HEK293 (cell line): Measurements from ENCODE around the gene SMURF2.
"Not testable (repeated sequence)": the region's sequence is repeated elsewhere in the genome, so short reads cannot be mapped to it uniquely, and the experiment has no call there.

Source experiments
- CTCF ChIA-PET: fragments of 350-600 bp; formaldehyde crosslinking; extraction: SDS; loops from one replicate; lab custom pipeline; 2021; ENCODE audit warnings: antibody characterized with exemption; lab: Yijun Ruan, JAX
- POLR2A ChIA-PET: fragments of 300-600 bp; formaldehyde crosslinking; extraction: SDS; loops from one replicate; lab custom pipeline; 2020; ENCODE audit warnings: antibody characterized with exemption, inconsistent platforms; lab: Yijun Ruan, JAX
- H3K27ac ChIP-seq: fragments of 200-500 bp; sonication (Bioruptor generic); 2 replicates; pipeline ENCODE4 v1.5.1; 2014; ENCODE audit warnings: low read depth, low read length, control low read depth, inconsistent platforms; ENCODE audit errors: extremely low read depth
- H3K36me3 ChIP-seq, 2 experiments: fragments of 200-500 bp in 1 of 2; sonication (Bioruptor generic) in 1 of 2; 1 replicate in 1 of 2; 2 replicates in 1 of 2; pipeline ENCODE4 v1.5.1; 2014 to 2017; ENCODE audit warnings: inconsistent platforms in 2 of 2, low read length in 2 of 2; ENCODE audit not compliant: control insufficient read depth in 2 of 2, insufficient read depth in 1 of 2
- H3K4me1 ChIP-seq: fragments of 200-500 bp; sonication (Bioruptor generic); 2 replicates; pipeline ENCODE4 v1.5.1; 2014; ENCODE audit warnings: mild to moderate bottlenecking, low read length, inconsistent platforms; ENCODE audit not compliant: control insufficient read depth, insufficient read depth
- H3K4me3 ChIP-seq: 2 replicates; pipeline ENCODE4 v1.5.1; 2011; ENCODE audit warnings: low read depth, mild to moderate bottlenecking, control low read depth, low read length, moderate library complexity
- H3K9me3 ChIP-seq: fragments of 200-500 bp; sonication (Bioruptor generic); 2 replicates; pipeline ENCODE4 v1.5.1; 2014; ENCODE audit warnings: low read depth, low read length, inconsistent platforms; ENCODE audit not compliant: control insufficient read depth, insufficient read depth
- GLIS1 ChIP-seq: fragments of 450-650 bp; formaldehyde crosslinking; IDR thresholded peaks from 2 replicates; pipeline ENCODE4 v1.5.1; 2016; ENCODE audit warnings: missing biosample characterization, missing genetic modification characterization
- GLIS2 ChIP-seq: fragments of 450-650 bp; formaldehyde crosslinking; IDR thresholded peaks from 2 replicates; pipeline ENCODE4 v1.5.1; 2016; ENCODE audit warnings: missing biosample characterization, missing genetic modification characterization
- KLF9 ChIP-seq: fragments of 450-650 bp; formaldehyde crosslinking; IDR thresholded peaks from 2 replicates; pipeline ENCODE4 v1.5.1; 2016; ENCODE audit warnings: missing biosample characterization, missing genetic modification characterization, low read depth
- PRDM1 ChIP-seq: fragments of 450-650 bp; formaldehyde crosslinking; IDR thresholded peaks from 2 replicates; pipeline ENCODE4; 2016; ENCODE audit warnings: missing biosample characterization, missing genetic modification characterization
- ZBTB20 ChIP-seq: fragments of 450-650 bp; formaldehyde crosslinking; IDR thresholded peaks from 2 replicates; pipeline ENCODE4 v1.5.1; 2016; ENCODE audit warnings: missing biosample characterization, missing genetic modification characterization
- ZBTB8A ChIP-seq: fragments of 450-650 bp; formaldehyde crosslinking; IDR thresholded peaks from 2 replicates; pipeline ENCODE4 v1.5.1; 2016; ENCODE audit warnings: missing biosample characterization, missing genetic modification characterization
- ZFP37 ChIP-seq: fragments of 450-650 bp; formaldehyde crosslinking; IDR thresholded peaks from 2 replicates; pipeline ENCODE4 v1.5.1; 2016; ENCODE audit warnings: missing biosample characterization, missing genetic modification characterization
- ZIC2 ChIP-seq: fragments of 450-650 bp; formaldehyde crosslinking; IDR thresholded peaks from 2 replicates; pipeline ENCODE4 v1.5.1; 2016; ENCODE audit warnings: missing biosample characterization, missing genetic modification characterization
- ZNF335 ChIP-seq: fragments of 450-650 bp; formaldehyde crosslinking; conservative IDR thresholded peaks from 2 replicates; pipeline ENCODE4 v1.5.1; 2016; ENCODE audit warnings: missing biosample characterization, missing genetic modification characterization
- ZNF501 ChIP-seq: fragments of 450-650 bp; formaldehyde crosslinking; IDR thresholded peaks from 2 replicates; pipeline ENCODE4 v1.5.1; 2016; ENCODE audit warnings: missing biosample characterization, missing genetic modification characterization
- ZNF600 ChIP-seq: fragments of 450-650 bp; formaldehyde crosslinking; IDR thresholded peaks from 2 replicates; pipeline ENCODE4 v1.5.1; 2016; ENCODE audit warnings: missing biosample characterization, missing genetic modification characterization
- ZNF660 ChIP-seq: fragments of 450-650 bp; IDR thresholded peaks from 2 replicates; pipeline ENCODE4 v1.5.1; 2018; ENCODE audit warnings: missing biosample characterization, mild to moderate bottlenecking, missing genetic modification characterization
- ZNF664 ChIP-seq: fragments of 450-650 bp; formaldehyde crosslinking; IDR thresholded peaks from 2 replicates; pipeline ENCODE4 v1.5.1; 2016; ENCODE audit warnings: missing biosample characterization, missing genetic modification characterization
- TF ChIP-seq, protein P1 (sequence below): fragments of 450-650 bp; formaldehyde crosslinking; optimal IDR thresholded peaks from 2 replicates; pipeline ENCODE3; 2016; ENCODE audit warnings: missing biosample characterization, mild to moderate bottlenecking, missing genetic modification characterization
- TF ChIP-seq, protein P2 (sequence below): fragments of 450-650 bp; formaldehyde crosslinking; IDR thresholded peaks from 2 replicates; pipeline ENCODE4 v1.5.1; 2016; ENCODE audit warnings: missing biosample characterization, missing genetic modification characterization
- TF ChIP-seq, protein P3 (sequence below): fragments of 450-650 bp; formaldehyde crosslinking; IDR thresholded peaks from 2 replicates; pipeline ENCODE4 v1.5.1; 2017; ENCODE audit warnings: missing biosample characterization, missing genetic modification characterization
- TF ChIP-seq, protein P4 (sequence below): fragments of 450-650 bp; formaldehyde crosslinking; IDR thresholded peaks from 2 replicates; pipeline ENCODE4 v1.5.1; 2017; ENCODE audit warnings: missing biosample characterization, missing genetic modification characterization

SMURF2 gene

DNA sequence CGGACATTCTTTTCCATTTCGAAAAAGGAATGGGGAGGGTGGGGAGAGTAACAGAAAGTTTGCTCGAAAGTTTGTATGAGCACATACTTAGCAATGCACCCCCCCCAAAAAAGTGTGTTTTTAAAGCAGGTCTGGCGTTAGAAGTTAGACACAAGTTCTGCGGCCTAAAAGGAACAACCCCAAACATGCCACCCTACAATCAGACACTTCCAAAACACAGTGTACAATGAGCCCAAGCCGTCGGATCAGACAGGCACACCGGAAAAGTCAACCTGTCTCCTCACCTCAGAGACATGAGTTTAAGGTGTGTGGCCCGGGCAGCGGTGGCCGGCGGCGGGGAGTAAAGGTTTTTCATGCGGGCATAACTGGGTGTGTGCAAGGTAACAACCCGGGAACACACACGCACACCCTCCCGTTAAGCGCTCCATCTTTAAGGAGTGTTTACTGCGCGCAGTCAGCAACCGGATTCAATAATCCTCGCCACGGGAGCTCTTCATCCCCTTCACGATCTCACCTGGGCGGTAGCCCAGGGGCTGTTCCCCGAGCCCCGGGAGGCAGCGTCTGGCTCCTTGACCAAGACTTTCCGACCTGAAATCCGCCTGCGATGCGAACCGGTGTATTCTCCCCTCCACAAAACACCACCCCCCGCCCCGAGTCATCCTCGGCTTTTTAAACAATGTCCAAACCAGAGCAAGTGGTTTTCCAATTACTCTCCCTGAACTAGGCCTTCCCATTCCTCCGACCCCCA lies 955 bp downstream of the SMURF2 start:
- not testable (repeated sequence) for H3K36me3 ChIP-seq
- CTCF ChIA-PET = interaction anchor here (1.2 kb wide), 1 partner anchor 116 kb away, joined by 4 read pairs; no protein-coding TSS in a partner anchor
- POLR2A ChIA-PET = interaction anchor here (1.0 to 1.9 kb wide), 7 partner anchors 9 to 225 kb away, joined by 3 to 12 read pairs (median 3); partner anchors contain the start of genes CEP95 and DDX5

More for the DNA sequence above, 955 bp downstream of the SMURF2 start:
- not testable (repeated sequence) for H3K9me3 ChIP-seq
- peak overlapping the region; percentile 82 for H3K4me3 ChIP-seq
- H3K4me1 ChIP-seq = peaks cover 24% of the 10 kb centered on the region
- peak; percentile 41 for TF ChIP-seq ZNF664 (tag by site-specific recombination)
- TF ChIP-seq, protein P1, sequence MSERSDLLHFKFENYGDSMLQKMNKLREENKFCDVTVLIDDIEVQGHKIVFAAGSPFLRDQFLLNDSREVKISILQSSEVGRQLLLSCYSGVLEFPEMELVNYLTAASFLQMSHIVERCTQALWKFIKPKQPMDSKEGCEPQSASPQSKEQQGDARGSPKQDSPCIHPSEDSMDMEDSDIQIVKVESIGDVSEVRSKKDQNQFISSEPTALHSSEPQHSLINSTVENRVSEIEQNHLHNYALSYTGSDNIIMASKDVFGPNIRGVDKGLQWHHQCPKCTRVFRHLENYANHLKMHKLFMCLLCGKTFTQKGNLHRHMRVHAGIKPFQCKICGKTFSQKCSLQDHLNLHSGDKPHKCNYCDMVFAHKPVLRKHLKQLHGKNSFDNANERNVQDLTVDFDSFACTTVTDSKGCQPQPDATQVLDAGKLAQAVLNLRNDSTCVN = peak; percentile 40
- 0 out of 2 replicates have a peak, but pooled peaks have one; percentile 11 for TF ChIP-seq ZIC2 (tag by site-specific recombination)
- TF ChIP-seq, protein P2, sequence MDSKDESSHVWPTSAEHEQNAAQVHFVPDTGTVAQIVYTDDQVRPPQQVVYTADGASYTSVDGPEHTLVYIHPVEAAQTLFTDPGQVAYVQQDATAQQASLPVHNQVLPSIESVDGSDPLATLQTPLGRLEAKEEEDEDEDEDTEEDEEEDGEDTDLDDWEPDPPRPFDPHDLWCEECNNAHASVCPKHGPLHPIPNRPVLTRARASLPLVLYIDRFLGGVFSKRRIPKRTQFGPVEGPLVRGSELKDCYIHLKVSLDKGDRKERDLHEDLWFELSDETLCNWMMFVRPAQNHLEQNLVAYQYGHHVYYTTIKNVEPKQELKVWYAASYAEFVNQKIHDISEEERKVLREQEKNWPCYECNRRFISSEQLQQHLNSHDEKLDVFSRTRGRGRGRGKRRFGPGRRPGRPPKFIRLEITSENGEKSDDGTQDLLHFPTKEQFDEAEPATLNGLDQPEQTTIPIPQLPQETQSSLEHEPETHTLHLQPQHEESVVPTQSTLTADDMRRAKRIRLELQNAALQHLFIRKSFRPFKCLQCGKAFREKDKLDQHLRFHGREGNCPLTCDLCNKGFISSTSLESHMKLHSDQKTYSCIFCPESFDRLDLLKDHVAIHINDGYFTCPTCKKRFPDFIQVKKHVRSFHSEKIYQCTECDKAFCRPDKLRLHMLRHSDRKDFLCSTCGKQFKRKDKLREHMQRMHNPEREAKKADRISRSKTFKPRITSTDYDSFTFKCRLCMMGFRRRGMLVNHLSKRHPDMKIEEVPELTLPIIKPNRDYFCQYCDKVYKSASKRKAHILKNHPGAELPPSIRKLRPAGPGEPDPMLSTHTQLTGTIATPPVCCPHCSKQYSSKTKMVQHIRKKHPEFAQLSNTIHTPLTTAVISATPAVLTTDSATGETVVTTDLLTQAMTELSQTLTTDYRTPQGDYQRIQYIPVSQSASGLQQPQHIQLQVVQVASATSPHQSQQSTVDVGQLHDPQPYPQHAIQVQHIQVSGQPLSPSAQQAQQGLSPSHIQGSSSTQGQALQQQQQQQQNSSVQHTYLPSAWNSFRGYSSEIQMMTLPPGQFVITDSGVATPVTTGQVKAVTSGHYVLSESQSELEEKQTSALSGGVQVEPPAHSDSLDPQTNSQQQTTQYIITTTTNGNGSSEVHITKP (tag by site-specific recombination) = peak; percentile 9
- peak; percentile 88 for TF ChIP-seq PRDM1 (tag by site-specific recombination)
- TF ChIP-seq, protein P3, sequence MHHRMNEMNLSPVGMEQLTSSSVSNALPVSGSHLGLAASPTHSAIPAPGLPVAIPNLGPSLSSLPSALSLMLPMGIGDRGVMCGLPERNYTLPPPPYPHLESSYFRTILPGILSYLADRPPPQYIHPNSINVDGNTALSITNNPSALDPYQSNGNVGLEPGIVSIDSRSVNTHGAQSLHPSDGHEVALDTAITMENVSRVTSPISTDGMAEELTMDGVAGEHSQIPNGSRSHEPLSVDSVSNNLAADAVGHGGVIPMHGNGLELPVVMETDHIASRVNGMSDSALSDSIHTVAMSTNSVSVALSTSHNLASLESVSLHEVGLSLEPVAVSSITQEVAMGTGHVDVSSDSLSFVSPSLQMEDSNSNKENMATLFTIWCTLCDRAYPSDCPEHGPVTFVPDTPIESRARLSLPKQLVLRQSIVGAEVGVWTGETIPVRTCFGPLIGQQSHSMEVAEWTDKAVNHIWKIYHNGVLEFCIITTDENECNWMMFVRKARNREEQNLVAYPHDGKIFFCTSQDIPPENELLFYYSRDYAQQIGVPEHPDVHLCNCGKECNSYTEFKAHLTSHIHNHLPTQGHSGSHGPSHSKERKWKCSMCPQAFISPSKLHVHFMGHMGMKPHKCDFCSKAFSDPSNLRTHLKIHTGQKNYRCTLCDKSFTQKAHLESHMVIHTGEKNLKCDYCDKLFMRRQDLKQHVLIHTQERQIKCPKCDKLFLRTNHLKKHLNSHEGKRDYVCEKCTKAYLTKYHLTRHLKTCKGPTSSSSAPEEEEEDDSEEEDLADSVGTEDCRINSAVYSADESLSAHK (tag by site-specific recombination) = 0 out of 2 replicates have a peak, but pooled peaks have one; percentile 7
- TF ChIP-seq ZNF335 (tag by site-specific recombination) = peak; percentile 41; the same call in 1 of the 2 replicates
- TF ChIP-seq KLF9 = 0 out of 2 replicates have a peak, but pooled peaks have one; percentile 37
- peak; percentile 59; the same call in 1 of the 2 replicates for TF ChIP-seq ZNF600
- 0 out of 2 replicates have a peak, but pooled peaks have one; percentile 19 for TF ChIP-seq ZNF660 (tag by site-specific recombination)
- TF ChIP-seq GLIS2 (tag by site-specific recombination) = peak; percentile 70
- TF ChIP-seq ZFP37 (tag by site-specific recombination) = 0 out of 2 replicates have a peak, but pooled peaks have one; percentile 40
- TF ChIP-seq ZBTB20 (tag by site-specific recombination) = peak; percentile 84
- TF ChIP-seq ZBTB8A = 0 out of 2 replicates have a peak, but pooled peaks have one; percentile 30
- TF ChIP-seq ZNF501 (tag by site-specific recombination) = peak; percentile 56; the same call in 1 of the 2 replicates
- TF ChIP-seq GLIS1 (tag by site-specific recombination) = peak; percentile 44; the same call in 1 of the 2 replicates
- TF ChIP-seq, protein P4, sequence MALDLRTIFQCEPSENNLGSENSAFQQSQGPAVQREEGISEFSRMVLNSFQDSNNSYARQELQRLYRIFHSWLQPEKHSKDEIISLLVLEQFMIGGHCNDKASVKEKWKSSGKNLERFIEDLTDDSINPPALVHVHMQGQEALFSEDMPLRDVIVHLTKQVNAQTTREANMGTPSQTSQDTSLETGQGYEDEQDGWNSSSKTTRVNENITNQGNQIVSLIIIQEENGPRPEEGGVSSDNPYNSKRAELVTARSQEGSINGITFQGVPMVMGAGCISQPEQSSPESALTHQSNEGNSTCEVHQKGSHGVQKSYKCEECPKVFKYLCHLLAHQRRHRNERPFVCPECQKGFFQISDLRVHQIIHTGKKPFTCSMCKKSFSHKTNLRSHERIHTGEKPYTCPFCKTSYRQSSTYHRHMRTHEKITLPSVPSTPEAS (tag by site-specific recombination) = peak; percentile 42
- peak overlapping the region; percentile 97; the same call in 1 of the 2 replicates for H3K27ac ChIP-seq
